ENCODE measurements around the gene KPNA1. TPM values are rescaled to one million over a fixed set of nuclear protein-coding genes. Genes with fewer than 3 reads are reported as not detected.

Gene KPNA1
- polyA plus RNA-seq, 1 donor: 40.9 TPM

DNA sequence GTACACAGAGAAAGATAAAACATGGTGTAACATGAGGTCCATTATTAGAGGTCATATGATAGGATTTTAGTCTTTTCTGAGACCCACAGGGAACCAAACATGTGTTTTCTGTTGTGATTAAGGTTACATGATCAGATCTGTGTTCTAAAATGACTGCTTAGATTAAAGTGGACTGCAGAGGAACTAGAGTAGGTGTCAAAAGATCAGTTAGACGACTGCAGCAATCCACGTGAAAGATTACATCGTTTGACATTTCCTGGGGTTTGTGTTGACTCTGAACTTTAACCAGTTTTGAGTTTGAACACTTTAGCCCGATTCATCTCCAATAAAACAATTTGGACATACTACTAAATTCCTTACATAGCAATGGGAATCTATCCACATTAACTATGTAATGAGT is 136.8 kb downstream of the KPNA1 start:
- DNase-seq: no peak

GRCh38 chr3:122374034-122374433 is 140.7 kb downstream of the KPNA1 start:
- no peak for DNase-seq

Other genes starting within 250 kb of the KPNA1 start
- gene CSTA, start 189.7 kb downstream of the KPNA1 start, polyA plus RNA-seq (ENCODE audit: insufficient read length): 0.80 TPM
- 26.1 TPM for gene MIX23, start 131.7 kb downstream of the KPNA1 start, polyA plus RNA-seq (ENCODE audit: insufficient read length)
- gene FAM162A, start 130.8 kb downstream of the KPNA1 start, polyA plus RNA-seq (ENCODE audit: insufficient read length): 28.5 TPM
- gene WDR5B, start 98.9 kb downstream of the KPNA1 start, polyA plus RNA-seq (ENCODE audit: insufficient read length): 4.9 TPM
- 13.7 TPM for gene PARP9, start 49.4 kb upstream of the KPNA1 start, polyA plus RNA-seq (ENCODE audit: insufficient read length)
- 8.6 TPM for gene DTX3L, start 49.4 kb upstream of the KPNA1 start, polyA plus RNA-seq (ENCODE audit: insufficient read length)
- gene PARP15, start 62.7 kb upstream of the KPNA1 start, polyA plus RNA-seq (ENCODE audit: insufficient read length): 2.8 TPM
- 10.5 TPM for gene PARP14, start 165.9 kb upstream of the KPNA1 start, polyA plus RNA-seq (ENCODE audit: insufficient read length)

Measured in hindlimb muscle (tissue), 1 donor.